ENCODE results near the gene INPP4B.
A peak's percentile ranks its signal among the peaks of the same experiment; 100 is the strongest.
"Not testable (repeated sequence)": the region's sequence is repeated elsewhere in the genome, so short reads cannot be mapped to it uniquely, and the experiment has no call there.

Gene INPP4B

DNA sequence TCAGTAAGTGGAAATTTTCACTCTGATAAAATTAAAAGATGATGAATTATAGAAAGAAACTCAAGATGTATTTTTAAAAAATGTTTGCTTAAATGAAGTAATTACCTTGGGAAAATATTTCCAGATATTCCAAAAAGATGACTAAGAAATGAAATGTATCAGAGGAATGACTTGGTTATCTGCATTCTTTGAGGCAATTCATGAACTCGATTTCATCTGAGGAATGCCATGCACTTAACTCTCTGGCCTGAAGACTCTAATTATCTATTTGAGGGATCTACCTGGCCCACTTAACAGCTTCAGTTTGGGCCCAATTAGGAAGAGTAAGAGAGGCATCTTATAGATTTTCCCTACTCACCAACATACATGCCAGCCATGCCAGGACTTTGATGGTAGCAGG lies 182.3 kb downstream of the INPP4B start:
- DNase-seq = no peak

DNA sequence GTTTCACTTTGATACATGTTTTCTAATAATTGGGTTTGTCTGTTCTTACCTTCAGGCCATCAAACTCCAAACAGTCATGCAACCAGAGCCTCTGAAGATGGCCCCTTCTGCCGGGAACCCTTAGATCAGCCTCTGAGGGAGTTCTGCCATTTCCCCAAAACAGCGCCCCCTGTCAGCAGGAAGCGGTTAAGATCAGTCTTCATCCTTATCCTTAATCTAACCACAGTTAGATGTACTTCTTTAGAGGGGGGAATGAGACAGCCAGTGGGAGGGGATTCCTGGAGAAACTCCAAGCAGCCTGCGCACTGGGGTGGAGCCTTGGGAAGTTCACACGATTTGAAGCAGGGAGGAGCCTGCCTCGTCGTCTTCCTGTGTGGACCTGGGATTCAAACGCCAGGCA lies 185.4 kb downstream of the INPP4B start:
- DNase-seq = no peak

DNA sequence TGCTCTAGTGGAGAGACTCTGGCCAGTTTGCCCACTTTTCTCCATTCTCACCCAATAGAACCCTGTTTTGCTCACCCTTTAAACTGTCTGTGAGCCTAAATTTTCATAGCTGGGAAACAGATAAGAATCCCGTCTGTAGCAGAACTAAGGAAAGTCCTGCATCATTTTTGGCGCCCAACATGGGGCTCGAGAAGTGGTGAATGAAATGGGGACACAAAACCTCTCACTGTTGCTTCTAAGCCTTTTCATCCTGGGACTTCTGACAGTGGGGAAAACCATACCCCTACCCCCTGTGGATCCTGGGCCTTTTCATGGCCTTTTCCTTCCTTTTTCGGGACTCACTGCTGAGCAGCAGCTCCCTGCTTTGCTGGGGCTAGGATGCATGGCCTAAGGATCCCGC lies 189.9 kb downstream of the INPP4B start:
- DNase-seq = peak; percentile 4

DNA sequence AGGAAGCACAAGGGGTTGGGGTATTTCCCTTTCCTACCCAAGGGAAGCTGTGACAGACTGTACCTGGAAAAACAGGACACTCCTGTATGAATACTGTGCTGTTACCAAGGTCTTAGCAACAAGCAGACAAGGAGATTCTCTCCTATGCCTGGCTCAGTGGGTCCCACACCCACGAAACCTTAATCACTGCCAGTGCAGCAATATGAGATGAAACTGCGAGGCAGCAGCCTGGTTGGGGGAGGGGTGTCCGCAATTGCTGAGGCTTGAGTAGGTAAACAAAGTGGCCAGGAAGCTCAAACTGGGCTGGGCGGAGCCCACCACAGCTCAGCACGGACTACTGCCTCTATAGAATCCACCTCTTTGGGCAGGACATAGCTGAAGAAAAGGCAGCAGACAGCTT lies 197.7 kb downstream of the INPP4B start:
- DNase-seq = no peak

DNA sequence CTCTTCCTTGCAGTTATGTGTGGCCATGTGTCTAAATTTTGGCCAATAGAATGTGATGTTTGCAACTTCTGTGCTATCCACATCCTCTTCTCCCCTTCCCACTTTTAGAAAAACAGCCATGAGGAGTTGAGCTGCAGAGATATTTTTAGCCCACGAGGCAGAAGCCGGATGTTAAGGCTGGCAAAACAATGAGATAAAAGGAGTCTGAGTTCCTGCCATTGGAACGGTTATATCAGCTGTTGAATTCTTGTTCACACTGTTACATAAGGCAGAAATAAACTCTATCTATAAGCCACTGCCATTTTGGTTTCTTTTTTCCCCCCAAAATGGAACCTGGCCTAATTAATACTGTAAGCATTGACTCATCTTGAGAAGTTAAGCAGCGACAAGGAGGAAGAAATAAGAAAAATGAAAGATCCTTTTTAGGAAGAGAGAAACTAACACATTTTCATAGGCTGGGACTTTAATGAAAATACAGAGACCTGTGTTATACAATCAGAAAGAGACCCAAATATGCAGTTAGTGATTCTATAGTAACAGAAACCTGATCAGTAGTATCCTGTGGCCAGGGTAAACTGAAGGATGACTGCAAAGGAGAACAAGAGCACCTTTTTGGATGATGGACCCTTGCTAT lies 200.5 kb downstream of the INPP4B start:
- DNase-seq = peak; percentile 1

DNA sequence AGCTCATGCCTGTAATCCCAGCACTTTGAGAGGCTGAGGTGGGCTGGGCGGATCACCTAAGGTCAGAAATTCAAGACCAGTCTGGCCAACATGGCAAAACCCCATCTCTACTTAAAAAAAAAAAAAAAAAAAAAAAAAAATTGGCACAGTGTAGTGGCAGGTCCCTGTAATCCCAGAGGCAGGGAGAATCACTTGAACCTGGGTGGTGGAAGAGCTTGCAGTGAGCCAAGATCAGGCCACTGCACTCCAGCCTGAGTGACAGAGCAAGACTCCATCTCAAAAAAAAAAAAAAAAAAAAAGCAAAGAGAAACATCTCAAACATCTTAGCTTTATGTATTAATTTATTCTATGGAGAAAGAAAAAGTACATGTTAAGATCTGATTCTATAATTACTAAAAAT lies 201.5 kb downstream of the INPP4B start:
- not testable (repeated sequence) for DNase-seq

DNA sequence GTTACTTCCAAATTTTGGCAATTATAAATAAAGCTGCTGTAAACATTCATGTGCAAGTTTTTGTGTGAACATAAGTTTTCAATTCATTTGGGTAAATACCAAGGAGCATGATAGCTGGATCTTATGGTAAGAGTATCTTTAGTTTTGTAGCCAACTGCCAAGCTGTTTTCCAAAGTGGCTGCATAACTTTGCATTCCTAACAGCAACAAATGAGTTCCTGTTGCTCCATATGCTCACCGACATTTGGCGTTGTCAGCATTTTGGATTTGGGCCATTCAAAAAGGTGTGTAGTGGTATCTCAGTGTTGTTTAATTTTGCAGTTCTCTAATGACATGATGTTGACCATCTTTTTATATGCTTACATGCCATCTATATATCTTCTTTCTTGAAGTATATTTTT lies 208.5 kb downstream of the INPP4B start:
- no peak for DNase-seq

DNA sequence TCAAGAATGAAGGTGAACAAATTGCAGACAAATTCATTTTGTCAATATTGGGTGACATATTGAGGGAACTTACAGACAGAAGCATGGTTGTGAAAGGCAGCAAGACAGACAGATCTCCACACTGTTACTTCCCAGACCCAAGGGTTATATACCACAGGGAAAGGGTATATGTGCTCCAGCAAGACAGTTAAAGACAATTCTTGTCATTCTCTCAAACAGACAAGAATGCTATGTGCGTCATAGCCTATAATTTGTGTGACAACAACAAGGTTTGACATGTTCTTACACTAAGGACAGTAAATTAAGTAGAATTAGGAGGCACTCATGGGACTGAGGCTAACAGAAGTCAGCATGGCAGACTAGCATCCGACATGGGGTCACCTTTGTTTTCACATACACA lies 214.3 kb downstream of the INPP4B start:
- DNase-seq = no peak

DNA sequence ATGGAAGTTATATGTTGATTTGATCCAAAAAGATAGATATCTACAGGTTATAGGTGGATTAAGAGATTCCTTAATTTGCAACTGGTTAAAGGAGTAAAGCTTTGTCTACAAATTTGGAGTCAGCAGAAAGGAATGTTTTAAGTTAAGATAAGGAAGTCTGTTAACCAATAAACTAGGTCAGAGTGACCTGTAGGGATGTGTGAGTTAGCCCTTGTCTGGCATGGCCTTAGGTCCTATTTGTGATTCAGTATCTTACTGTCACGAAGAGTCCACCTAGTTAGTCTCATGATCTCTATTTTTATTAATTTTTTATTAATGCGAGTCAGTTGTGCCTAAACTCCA lies 230.8 kb downstream of the INPP4B start:
- no peak for DNase-seq

DNA sequence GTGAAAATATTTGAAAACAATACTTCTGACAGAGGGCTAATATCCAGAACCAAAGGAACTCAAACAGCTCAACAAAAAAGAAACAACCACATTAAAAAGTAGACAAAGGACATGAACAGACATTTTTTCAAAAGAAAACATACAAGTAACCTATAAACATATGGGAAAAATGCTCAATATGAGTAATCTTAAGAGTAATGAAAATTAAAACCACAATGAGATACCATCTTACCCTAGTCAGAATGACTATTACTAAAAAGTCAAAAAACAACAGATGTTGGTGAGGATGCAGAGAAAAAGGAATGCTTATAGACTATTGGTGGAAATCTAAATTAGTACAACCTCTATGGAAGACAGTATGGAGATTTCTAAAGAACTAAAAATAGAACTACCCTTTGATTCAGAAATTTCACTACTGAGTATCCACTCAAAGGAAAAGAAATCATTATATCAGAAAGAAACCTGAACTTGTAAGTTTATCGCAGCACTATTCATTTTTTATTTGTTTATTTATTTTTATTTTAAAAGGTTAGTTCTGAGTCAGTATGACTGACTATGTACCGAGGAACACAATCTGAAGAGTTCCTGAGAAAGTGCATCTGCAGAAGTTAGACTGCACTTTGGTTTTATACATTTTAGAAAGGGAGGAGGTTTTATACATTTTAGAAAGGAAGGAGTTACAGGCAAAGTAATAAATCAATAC lies 231.3 kb downstream of the INPP4B start:
- DNase-seq = no peak

DNA sequence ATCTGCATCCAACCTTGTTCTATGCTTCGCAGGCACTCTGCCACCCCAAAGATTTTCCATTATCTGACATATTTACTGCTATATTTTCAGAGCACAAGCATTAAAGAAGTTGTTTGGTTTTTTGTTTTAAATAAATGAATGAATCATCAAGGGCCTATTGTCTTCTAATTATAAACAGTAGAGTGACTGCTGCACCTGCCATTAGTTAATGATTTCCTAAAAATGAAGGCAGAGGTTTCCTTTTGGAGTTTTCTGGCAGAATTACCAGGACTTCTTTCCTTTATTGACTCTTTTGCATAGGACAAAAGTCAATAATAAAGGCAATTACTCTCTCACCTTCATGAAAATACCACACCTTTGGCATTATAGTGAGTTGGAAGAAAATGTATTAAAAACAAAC lies 238.1 kb downstream of the INPP4B start:
- no peak for DNase-seq

DNA sequence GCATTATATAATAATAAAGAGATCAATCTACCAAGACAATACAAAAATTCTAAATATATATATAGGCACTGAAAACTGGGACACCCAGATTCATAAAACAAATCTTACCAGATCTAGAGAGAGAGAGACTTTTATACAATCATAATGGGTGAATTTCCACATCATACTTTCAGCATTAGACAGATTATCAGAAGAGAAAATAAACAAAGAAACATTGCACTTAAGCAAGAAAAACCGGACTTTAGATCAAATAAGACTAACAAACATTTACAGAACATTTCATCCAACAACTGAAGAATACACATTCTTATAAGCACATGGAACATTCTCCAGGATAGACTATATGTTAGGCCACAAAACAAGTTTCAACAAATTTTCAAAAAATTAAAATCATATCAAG lies 245.1 kb downstream of the INPP4B start:
- DNase-seq = no peak

DNA sequence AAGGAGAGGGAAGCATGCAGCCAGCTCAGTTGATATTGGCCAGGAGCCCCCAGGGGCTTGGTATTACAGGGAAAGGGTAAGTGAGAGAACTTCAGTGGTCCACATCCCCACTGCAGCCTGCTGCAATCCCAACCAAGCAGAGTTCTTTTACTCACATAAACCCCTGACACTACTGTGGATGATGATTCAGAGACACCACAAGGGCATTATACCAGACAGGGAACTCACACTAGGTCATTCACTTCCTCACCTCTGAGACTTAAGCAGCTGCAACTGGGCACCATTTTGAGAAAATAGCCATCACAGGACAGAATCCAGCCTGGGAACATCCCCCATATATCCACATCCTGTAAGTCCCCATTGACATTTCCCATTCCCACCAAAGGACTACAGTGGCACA lies 248.0 kb downstream of the INPP4B start:
- DNase-seq = no peak

DNA sequence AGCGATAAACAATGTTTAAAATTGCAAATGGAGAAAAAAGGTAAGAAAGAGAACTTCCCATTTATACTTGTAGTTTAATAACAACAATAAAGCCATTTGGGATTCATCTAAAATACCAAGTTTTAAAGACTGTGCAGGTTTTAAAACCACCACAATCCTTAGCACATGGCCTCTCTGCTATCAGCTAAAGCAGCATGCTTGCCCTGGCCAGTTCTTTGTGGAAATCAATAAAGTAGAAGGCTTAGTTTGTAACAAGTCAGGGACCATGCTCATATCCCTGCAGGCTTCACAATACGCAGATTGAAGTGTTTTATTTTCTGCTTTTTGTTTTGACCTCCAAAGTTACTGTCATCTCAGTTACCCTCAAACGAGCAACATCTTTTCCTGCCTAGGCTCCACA lies 249.5 kb downstream of the INPP4B start:
- no peak for DNase-seq

DNA sequence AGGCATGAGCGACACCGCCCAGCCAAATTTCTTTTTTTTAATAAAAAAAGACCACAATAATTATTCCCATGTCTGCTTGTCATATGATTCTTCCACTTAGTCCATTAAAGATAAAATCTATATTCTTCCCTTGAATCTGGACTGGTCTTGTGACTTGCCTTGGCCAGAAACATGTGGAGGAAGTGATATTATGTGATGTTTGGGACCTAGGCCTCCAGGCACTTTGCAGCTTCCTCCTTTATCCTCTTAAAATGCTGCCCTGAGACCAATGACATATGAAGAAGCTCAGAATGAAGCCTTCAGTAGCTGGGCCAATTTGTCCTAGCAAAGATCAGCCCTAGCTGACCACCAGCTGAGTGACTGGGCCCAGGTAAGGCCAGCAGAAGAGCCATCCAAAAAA lies 250.0 kb downstream of the INPP4B start:
- no peak for DNase-seq

DNA sequence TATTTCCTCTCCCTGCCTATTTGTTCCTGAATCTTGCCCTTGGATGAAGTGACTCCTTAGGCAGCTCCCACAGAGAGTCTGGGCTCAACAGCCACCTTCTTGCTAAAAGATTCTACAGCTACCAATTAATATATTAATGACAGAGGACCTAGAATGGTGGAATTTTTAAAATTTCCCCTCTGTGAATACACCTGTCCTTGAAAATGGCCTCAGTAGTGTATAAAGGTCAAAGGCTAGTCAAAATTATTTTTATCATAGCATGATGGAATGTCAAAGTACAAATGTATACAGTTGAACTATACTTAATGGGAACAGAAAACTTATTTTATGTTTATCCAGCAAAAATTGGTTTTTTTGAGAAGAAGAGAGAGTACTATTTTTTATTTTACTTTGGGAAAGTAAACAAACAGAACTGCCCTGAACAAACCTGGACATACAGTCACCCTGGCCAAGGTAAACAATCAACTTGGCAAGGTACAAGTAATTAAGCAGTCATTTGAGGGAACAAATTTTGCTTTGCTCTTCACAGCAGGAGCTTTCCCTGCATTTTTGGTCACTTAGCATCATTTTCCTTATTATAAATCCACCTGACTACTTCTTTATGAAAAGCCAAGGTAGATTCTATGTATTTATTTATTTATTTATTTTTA lies 250.8 kb downstream of the INPP4B start:
- DNase-seq = no peak

DNA sequence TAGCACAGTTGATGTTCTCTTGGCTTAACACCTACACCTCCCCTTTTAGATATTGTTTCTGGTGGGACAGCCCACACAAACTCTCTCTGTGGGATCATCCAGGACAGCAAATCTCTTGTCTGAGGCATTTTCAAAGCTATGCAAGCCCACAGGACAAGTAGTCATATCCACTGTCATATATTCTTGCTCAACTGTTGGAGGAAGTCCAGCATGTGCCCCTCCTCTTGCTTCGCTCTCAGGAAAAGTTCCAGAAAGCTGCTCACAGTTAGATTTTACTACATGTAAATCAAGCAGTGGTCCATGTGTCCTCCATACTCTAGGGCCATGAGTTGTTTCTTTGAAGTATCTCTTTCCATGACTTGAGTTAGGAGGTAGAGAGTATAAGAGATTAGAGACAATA lies 260.7 kb downstream of the INPP4B start:
- no peak for DNase-seq

DNA sequence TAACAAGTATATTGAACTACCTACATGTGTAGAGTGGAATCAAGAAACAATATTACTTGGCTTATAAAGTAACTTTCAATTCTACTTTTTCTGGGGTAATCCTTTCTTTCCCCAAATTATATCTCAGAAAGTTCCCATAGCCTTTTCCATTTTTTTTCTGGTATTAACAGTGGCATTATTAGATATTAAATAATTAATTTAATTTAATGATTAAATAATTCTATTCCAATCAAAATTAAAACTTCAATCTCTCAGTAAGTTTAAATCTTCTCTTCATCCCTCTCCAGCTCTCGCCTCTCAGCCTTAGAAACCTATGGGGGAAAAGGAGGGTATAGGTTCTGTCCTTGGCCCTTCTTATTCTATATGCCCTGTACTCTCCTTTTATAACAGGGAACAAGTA lies 262.4 kb downstream of the INPP4B start:
- DNase-seq = no peak

DNA sequence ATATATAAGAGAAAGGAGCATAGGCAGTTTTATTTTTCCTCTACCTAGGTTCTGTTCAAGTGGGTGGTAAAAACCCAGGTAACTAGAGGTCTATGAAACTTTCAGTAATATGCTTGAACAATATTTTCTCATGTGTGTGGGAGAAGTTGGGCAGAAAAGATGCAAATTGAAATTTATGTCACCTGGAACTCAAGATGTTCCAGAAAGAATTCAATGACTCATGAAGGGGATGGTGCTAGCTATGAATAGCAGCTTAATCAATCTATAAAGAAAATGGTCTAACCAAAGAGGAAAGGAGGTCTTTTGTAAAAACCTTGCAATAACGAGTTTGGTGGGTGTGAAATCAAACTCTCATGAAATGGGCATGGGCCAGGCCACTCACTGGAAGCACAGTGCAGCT lies 263.8 kb downstream of the INPP4B start:
- no peak for DNase-seq

DNA sequence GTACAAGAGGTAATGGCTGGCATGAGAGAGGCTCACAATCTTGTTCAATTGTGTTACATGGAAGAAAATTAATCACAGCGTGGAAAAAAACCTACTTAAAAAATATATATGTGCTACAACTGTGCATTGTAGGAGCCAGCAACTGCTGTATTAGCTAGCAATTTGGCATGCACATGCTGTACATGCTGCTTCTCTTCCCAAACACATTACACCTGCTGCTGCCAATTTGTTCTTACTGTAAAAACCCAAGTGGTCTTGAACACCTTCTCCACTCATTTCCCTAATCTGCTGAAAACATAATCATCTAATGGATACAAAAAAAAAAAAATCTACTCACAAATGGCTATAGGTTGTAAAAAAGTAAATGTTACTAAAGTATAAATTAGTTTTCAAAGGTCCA lies 264.2 kb downstream of the INPP4B start:
- no peak for DNase-seq

DNA sequence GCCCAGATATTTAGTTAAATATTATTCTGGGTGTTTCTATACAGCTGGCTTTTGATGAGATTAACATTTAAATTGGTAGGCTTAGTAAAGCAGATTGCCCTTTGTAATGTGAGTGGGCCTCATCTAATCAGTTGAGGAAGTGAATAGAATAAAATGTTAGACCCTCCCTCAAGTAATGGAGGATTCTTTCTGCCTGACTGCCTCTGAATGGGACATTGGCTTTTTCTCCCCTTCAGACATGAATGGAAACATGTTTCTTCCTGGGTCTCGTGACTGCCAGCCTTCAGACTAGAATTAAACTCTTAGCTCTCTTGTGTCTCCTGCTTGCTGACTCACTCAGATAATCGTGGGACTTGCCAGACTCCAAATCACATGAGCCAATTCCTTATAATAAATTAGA lies 266.7 kb downstream of the INPP4B start:
- DNase-seq = no peak

DNA sequence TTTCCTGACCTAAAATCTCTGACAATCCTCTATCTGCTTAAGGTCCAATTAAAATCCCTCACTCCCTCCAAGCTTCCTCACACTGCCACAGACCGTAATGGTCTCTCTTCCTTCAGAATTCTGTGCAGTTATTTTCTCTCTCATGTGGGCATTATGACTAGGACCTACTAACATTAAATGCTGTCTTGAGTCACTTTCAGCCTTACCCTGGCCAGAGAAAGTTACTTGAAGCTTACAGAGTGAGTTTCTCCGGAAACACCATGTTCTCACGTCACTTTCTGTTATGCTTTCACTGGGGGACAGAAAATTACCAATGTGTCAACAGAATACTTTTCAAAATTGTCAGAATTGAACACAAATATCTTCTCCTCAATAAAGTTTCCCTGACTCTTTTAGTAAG lies 271.8 kb downstream of the INPP4B start:
- peak; percentile 32 for DNase-seq

DNA sequence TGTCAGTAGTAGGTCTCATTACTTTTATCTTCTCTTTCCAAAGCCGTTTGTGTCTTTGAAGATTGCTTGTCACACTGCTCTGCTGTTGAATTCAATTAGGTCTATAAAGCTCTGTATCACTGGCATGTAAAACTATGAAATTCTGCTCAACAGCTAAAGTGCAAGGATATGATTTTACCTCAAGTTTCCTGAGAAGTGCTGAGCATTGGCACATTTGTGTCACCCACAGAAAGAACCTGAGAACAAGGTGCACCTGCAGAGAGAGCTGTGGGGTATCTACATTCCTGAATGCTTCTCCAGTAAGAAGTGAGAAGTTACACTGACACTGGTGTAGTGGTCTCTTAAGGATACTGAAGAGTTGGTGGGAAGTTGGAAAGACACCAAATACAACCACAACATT lies 274.0 kb downstream of the INPP4B start:
- peak; percentile 54 for DNase-seq

DNA sequence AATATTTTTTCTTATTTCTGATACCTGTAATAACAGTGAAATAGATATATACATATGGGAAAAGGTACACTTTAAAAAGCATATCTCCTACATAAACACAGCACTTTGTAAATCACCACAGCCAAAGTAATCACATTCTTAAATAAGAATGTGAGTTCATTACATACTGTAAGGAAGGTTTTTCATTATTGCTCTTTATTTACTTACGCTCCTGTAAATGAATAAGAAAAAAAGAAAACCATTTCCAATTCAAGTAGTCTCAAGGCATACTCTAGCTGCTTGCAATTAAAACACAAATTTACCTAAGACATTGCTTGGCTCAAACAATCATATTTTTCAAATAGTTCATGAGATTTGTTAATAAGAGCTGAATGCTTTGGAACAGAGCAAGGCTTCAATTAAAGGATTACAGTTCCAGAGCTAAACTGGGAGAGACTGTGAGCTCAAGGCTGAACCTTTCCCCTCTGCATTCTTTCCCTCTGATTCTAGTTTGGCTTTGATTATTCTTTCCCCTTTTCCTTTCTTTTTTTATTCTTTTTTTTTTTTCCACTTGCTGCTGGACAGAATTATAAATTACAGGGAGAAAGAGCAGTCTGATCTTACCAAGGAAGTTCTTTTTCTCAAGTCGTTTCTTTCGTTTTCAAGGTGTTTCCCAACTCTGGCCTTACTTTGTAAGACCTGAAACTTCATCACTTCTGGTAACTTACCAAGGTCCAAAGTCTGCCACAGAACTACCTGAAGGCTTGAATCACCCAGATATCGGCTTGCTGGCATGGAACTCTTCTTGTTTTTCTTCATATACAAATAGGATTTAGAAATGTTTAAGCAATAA lies 278.3 kb downstream of the INPP4B start:
- peak; percentile 48 for DNase-seq
